NCI-H2227 (cell line): ENCODE measurements around the gene UBASH3B.
"Not testable (repeated sequence)": the region's sequence is repeated elsewhere in the genome, so short reads cannot be mapped to it uniquely, and the experiment has no call there.

ENCODE experiments used
- DNase-seq: peaks from one replicate; lab custom pipeline; 2025; ENCODE audit not compliant: unreplicated experiment; lab: John Stamatoyannopoulos, UW

The UBASH3B gene, protein sequence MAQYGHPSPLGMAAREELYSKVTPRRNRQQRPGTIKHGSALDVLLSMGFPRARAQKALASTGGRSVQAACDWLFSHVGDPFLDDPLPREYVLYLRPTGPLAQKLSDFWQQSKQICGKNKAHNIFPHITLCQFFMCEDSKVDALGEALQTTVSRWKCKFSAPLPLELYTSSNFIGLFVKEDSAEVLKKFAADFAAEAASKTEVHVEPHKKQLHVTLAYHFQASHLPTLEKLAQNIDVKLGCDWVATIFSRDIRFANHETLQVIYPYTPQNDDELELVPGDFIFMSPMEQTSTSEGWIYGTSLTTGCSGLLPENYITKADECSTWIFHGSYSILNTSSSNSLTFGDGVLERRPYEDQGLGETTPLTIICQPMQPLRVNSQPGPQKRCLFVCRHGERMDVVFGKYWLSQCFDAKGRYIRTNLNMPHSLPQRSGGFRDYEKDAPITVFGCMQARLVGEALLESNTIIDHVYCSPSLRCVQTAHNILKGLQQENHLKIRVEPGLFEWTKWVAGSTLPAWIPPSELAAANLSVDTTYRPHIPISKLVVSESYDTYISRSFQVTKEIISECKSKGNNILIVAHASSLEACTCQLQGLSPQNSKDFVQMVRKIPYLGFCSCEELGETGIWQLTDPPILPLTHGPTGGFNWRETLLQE

DNA sequence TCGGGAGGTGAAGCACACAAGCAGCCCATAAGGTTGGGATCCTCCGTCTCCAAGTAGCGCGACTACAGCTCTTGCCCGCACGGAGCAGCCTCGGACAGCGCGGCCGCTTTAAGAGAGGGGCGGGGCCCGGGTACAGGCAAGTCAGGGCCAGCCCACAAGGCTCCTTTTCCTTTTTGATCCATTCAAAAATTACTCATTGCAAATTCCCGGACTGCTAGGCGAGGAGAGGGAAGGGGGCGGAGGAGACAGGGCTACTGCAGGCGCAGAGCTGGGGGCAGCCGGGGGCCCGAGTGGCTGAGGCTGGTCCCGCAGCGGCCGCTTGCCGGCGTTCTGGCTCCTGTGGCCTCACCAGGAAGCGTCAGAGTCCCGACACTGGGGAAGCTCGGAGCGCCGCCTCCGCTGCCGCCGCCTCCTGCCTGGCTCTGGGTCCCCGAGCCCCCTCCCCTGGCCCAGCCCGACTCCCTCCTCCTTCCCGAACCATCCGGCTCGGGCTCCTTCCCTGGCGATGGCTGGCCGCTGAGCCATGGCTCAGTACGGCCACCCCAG, at the start of gene UBASH3B:
Gene UBASH3B (plus strand): TSS at position 196 of the 546 bp plus-strand sequence. CDS start 328 bp downstream, at position 524.
- DNase-seq = peak; percentile 83

DNA sequence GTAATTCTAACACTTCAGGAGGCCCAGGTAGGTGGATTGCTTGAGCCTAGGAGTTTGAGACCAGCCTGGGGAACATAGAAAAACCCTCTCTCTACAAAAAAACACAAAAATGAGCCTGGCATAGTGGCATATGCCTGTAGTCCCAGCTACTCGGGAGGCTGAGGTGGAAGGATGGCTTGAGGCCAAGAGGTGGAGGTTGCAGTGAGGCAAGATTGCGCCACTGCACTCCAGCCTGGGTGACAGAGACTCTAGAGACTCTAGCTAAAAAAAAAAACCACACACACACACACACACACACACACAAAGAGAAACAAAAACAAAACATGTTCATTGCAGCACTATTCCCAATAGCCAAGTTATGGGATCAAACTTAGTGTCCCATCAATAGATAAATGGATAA, 48.4 kb upstream of the UBASH3B start:
- not testable (repeated sequence) for DNase-seq

DNA sequence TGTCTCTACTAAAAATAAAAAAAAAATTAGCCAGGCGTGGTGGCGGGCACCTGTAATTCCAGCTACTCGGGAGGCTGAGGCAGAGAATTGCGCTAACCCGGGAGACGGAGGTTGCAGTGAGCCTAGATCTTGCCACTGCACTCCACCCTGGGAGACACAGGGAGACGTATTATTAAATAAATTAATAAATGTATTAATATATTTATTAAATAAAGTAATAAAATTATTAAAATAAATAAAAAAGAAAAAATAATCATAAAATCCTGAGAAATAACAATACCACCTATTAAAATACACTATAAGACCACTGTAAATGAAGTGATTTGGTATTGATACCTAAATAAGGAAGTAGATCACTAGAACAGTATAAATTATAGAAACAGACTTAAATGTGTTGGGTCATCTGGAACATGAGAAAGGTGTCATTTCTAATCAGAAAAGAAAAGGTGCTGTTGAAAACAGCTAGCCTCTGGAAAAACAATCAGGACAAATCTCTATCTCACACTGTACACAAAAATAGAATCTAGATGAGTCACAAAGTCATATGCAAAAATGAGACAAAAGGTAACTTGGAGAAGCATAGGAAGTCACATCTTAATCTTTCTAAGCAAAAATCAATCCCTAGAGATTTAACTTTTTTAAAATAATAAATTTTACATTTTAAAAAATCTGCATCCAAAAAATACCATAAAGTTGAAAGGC, 43.2 kb upstream of the UBASH3B start:
- no peak for DNase-seq

DNA sequence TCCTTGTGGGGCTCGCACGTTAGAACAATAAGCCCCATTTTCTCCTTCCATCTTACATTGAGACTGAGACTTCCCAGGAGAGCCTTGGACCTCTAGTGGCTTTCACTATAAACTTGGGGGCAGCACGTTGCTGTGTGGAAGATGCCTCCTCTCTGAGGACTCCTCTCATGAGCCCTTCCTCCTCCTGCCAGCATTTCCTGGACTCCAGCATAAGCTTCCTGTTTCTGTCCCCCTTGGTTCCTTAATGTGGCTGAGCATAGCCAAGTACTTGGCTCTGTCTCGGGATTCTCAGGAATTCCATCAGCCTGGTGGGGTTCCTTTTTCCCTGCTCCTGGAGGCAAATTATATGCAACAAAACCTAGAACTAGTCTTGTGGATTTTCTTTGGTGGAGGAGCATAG, 38.8 kb upstream of the UBASH3B start:
- no peak for DNase-seq

DNA sequence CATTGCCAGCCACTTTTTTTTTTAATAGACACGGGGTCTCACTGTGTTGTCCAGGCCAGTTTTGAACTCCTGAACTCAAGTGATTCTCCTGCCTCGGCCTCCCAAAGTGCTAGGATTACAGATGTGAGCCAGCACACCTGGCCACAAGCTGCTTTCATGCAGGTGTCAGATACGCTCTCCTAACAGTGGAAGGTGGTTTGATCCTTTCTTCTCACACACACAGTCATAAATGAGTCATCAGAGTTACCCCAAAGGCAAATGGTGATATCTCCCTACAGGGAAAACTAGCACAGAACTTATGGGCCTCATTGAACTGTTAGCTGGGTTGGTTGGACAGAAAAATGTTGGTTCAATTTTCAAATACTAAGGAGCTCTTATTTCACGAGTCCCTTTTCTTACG, 38.2 kb upstream of the UBASH3B start:
- DNase-seq = no peak

DNA sequence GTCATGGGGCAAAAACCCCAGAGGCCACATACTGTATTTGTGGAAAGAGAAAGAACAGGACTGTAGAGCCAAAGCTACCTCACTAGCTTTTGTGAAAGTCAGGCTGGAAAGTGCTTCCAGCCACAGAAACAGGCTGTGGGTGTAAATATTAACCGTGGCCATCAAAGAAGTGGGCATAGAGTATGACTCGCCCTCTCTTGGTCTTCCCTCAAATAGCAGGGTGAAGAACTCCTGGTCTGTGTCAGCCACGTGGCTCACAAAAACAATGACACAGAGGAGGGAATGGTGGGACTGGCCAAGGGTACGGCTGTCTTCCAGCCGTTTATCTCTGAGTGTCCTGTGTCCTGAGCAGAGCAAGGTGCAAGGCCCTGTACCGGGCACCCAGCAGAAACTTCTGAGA, 37.6 kb upstream of the UBASH3B start:
- no peak for DNase-seq

DNA sequence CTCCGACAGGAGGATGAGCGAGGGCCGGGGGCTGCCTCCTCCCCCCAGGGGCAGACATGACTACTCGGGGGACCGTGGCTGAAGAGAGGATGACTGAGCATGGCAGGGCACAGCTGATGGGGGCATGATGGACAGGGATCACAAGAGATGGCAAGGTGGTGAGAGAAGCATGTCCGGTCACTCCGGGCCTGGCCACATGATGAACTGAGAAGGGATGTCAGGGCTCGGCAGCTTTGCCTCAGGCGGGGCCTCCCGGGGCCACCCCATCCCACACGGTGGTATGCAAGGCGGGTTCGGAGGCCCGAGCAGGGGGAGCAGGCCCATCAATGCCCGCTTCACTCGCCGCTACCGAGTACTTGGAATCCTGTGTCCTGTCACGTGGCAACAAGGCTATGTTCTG, 36.6 kb upstream of the UBASH3B start:
- no peak for DNase-seq

DNA sequence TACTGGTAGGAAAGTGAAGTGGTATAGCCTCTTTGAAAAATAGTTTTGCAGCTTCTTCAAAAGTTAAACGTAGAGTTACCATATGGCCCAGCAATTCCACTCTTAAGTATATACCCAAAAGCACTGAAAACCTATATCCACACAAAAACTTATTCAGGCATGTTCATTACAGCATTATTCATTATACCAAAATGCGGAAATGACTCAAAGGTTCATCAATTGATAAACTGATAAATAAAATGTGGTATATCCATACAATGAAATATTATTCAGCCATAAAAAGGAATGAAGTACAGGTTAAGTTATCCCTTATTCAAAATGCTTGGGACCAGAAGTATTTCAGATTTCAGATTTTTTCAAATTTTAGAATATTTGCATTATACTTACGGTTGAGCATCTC, 35.8 kb upstream of the UBASH3B start:
- no peak for DNase-seq

DNA sequence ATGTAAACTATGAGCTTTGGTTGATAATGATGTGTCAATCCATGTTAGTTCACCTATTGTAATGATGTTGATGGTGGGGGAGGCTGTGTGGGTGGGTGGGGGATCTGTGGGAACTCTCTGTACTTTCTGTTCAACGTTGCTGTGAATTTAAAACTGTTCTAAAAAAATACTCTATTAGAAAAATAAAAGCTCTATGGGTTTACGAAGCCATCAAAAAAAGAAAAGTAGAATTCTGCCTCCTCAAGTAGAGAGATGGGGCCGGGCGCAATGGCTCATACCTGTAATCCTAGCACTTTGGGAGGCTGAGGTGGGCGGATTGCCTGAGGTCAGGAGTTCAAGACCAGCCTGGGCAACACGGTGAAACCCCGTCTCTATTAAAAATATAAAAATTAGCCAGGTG, 30.0 kb upstream of the UBASH3B start:
- not testable (repeated sequence) for DNase-seq

DNA sequence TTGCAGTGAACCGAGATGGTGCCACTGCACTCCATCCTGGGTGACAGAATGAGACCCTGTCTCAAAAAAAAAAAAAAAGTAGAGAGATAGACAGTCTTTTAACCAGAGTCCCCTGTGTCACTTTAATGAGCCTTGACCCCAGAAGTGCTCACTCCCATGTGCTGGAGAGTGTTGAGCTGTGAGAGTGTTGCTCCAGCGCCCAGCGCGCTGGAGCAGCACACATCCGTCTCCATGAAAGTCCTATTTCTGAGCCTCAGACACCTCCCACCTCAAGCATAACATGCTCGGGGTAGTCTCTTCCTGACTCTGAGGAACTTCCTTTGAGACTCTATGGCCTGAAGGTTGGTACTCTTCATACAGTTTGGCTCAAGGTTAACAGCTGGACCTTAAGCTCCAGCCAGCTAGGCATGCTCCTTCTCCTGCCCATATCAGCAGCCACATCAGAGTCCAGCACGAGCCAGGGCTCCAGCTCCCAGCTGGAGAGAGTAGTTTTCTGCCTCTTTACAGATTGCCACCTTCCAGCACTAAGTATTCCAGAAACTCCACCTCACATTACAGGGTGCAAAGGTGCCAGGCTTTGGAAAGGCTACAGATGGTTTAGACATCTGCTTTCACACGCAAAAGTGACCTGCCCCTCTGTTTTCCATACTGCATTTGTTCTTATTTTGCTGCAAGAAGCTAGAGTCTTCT, 29.4 kb upstream of the UBASH3B start:
- DNase-seq = no peak

DNA sequence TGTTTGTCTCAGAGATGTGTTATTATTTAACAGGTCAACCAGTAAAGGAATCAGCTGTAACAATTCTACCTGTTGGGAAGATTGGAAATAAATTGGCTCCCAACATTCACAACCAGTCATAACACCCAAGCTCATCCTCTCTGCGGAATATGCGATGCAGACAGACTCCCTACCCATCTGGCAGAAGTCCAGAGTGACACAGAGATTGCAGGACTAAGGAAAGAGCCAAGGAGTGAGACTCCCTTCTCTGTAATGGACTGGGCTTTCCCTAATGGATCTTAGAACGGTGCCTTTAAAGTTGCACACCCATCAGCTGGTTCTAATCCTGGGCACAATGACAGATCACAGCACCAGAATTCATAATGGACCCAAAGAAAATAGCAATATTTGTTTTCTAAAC, 27.8 kb upstream of the UBASH3B start:
- DNase-seq = no peak

DNA sequence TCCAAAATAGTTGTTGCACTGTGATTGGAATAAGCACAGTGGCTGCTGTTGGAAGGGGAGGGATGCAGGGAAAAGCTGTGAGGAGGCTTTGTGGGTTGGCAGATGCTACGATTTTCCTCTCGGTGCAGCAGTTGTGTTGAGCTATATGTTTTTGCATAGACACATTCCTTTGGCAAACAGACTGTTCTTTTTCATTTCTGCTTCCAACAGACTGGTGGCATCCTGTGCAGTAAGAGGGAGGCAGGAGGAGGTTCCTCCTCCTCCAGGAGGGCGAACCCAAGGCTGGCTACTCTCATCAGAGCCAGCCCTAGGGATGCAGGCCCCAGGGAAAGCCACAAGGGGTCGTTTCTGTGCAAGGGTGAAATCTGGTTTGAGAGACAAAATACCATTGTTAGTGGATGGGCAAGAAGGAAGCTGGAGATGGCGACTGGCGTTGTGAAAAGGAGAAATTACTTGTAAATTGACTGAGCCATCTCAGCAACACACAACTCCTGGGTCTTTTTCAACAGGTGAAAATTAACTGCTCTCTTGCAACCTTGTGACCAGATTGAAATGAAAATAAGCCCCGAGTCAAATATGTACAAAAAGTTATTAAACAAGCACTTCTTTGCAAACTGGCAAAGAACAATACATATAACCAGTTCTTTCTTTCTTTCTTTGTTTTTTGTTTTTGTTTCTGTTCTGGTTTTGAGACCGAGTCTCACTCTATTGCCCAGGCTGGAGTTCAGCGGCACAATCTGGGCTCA, 26.5 kb upstream of the UBASH3B start:
- peak; percentile 83 for DNase-seq

DNA sequence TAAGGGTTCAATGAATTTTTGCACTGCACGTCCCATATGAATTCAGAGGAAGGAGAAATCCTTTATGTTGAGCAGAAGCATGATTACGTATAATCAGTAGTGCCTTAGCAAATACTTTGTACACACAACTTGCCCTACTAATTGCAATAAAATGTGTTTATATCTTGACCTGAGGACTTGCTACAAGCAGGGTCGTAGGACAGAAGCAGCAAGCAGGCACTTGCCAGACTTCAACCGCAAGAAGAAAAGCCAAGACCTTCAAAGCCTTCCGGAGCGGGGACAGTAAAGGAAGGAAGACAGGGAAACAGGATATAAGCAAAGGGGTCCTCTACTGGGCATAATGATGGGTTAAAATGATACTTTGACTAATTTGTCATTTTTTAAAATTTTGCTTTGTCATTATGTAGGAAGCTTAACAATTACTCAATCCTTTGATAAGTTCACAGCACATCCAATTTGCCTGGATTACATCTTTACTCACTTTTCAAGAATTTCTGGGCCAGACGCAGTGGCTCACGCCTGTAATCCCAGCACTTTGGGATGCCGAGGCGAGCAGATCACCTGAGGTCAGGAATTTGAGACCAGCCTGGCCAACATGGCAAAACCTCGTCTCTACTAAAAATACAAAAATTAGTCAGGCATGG, 23.2 kb upstream of the UBASH3B start:
- DNase-seq = no peak

DNA sequence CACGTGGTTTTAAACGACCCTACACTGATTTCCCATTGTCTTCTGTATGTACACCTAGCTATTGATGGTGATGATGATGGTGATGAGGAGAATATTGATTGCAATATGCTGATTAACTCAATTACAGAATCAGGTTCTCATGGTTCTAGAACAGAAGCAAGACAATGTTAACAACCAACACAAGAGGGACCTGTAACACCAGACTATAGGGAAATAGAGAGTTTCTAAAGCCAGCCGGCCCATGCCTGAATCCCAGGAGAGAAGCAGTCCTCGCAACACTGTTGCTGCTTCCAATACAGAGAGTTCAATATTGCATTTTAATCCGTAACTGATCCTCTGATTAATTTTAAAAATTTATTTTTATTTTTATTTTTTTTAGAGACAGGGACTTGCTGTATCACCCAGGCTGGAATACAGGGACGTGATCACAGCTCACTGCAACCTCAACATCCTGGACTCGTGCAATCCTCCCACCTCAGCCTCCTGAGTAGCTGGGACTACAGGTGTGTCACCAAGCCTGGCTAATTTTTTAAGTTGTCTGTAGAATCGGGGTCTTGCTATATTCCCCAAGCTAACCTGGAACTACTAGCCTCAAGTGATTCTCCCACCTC, 22.2 kb upstream of the UBASH3B start:
- no peak for DNase-seq

DNA sequence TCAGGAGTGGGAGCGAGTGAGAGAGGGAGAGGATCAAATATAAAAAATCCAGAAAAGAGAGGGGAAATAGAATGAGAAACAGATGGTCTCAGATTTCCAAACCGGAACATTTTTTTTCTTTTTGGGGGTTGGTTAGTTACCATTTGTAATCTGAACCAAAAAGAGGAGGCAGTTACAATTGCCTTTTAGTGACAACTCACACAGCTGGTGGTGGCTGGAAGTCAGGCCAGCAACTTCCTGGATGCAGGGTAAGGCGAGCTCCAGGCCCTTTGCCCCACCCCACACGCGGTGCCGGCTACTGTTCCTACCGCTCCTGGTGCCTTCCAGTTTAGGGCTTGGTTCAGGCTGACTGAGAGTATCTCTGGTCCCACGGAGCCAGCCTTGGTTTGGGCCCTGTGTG, 21.0 kb upstream of the UBASH3B start:
- DNase-seq = no peak

DNA sequence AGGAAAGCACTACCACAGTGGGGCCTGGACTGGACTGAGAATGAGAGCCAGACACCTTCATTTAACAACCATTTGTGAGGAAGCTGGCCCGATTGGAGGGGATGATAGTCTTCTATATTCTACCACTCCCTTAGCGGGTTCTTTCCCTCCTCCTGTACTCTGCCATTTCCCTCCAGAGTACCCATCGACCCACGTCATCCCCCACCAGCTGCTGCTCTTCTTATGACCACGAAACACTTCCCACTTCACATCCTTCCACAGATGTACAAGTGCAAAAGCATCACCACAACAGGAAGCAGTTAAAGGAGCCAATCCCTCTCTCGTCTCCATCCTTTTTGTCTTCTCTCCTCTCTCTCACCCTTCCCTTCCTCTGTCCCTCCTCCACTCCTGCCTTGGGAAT, 18.0 kb upstream of the UBASH3B start:
- DNase-seq = no peak

DNA sequence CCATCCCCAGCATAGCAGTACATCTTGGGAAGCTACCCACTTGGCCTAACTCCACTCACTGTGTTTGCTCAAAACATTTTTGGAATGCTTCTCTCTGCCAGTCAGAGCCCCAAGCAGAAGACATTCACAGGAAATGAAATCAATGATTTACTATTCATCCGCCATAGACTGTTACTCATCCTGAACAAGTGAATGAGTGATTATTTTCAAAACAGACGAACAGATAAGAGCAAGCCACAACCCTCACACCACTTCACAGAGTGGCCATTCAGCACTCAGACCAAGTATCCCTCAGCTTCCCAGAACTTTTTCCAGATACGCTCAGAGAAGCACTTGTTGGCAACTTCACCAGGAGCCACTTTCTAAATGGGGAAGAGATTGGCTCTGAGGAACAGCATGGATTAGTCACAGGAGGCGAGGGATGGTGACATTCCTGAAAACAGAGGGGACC, 13.0 kb upstream of the UBASH3B start:
- no peak for DNase-seq

DNA sequence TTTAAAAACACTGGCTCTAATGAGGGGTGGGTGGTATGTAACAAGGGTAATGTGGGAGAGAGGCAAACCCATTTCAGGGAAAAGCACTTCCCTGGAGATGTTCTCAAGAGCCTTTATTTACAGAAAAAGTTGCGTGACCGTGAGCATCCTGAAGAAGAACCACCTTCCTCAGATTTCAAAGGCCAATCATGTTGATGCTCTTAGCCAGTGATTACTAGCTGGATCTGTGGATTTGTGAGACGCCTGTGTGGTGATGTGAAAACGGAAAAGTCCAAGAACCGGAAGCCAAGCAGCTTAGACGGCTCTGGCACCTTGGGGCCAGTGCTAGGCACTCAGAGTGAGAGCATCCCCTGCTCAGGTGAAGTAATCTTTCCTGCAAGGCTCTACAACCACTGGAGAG, 12.6 kb upstream of the UBASH3B start:
- no peak for DNase-seq

DNA sequence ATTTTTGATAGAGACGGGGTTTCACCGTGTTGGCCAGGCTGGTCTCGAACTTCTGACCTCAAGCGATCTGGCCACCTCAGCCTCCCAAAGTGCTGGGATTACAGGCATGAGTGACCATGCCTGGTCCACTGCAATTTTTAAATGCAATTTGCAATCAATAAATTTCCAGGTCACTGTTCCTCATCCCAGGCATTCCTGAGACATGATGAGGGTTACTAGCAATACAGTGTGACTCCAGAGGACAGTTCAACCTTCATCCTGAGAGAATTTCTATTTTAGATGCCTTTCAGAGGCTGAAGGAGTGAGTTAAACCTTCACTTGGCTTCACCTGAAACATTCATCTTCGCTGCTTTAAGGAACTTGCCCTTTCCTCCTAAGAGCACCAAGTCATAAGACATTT, 9.7 kb upstream of the UBASH3B start:
- no peak for DNase-seq
